Neural progenitor cell (in vitro differentiated cells): Measurements from ENCODE around the gene PAX7. TPM values are rescaled to one million over a fixed set of nuclear protein-coding genes. Genes with fewer than 3 reads are reported as not detected.

ENCODE experiments used
- DNase-seq: peaks from one replicate; pipeline ENCODE4 v3.0.0-alpha.2; 2016; ENCODE audit warnings: low spot score
- H2AFZ ChIP-seq: fragments of 200-600 bp; sonication (generic); replicated peaks from 2 replicates; pipeline ENCODE4 v1.6.1; 2016; ENCODE audit warnings: antibody characterized with exemption
- H3F3A ChIP-seq: fragments of 200-600 bp; sonication (generic); 2 replicates; pipeline ENCODE4 v1.6.1; 2016; ENCODE audit warnings: antibody characterized with exemption, low read depth
- H3K27ac ChIP-seq: fragments of 200-600 bp; sonication (generic); 2 replicates; pipeline ENCODE4 v1.5.1; 2016; ENCODE audit warnings: mild to moderate bottlenecking
- H3K27me3 ChIP-seq: fragments of 200-600 bp; sonication (generic); 2 replicates; pipeline ENCODE4 v1.6.1; 2016; ENCODE audit warnings: mild to moderate bottlenecking, moderate library complexity
- H3K36me3 ChIP-seq: fragments of 200-600 bp; sonication (generic); 2 replicates; pipeline ENCODE4 v1.5.1; 2016
- H3K4me1 ChIP-seq: fragments of 200-600 bp; sonication (generic); 2 replicates; pipeline ENCODE4 v1.6.1; 2016; ENCODE audit warnings: mixed run types
- H3K4me2 ChIP-seq: fragments of 200-600 bp; sonication (generic); 2 replicates; pipeline ENCODE4 v1.6.1; 2016
- H3K4me3 ChIP-seq: fragments of 200-600 bp; sonication (generic); 2 replicates; pipeline ENCODE4 v1.5.1; 2016
- H3K79me2 ChIP-seq: fragments of 200-600 bp; sonication (generic); 2 replicates; pipeline ENCODE4 v1.6.1; 2016; ENCODE audit warnings: low read depth
- H3K9ac ChIP-seq: fragments of 200-600 bp; sonication (generic); 2 replicates; pipeline ENCODE4 v1.6.1; 2016
- H3K9me3 ChIP-seq: fragments of 200-600 bp; sonication (generic); 2 replicates; pipeline ENCODE4 v1.5.1; 2016; ENCODE audit warnings: low read depth
- H4K20me1 ChIP-seq: fragments of 200-600 bp; sonication (generic); 2 replicates; pipeline ENCODE4 v1.6.1; 2016; ENCODE audit warnings: low read depth
- H3K27ac Mint-ChIP-seq: 3 replicates; pipeline ENCODE4 v1.8.0; 2021; ENCODE audit warnings: mixed read lengths
- H3K27me3 Mint-ChIP-seq: 2 replicates; pipeline ENCODE4 v1.8.0; 2022; ENCODE audit warnings: low read depth, mild to moderate bottlenecking, inconsistent platforms, moderate library complexity, mixed read lengths; ENCODE audit not compliant: insufficient read depth
- H3K36me3 Mint-ChIP-seq: 3 replicates; pipeline ENCODE4 v1.8.0; 2021; ENCODE audit warnings: mixed read lengths
- H3K4me1 Mint-ChIP-seq: 3 replicates; pipeline ENCODE4 v1.8.0; 2021; ENCODE audit warnings: mixed read lengths
- H3K4me3 Mint-ChIP-seq: 3 replicates; pipeline ENCODE4 v1.8.0; 2021; ENCODE audit warnings: mild to moderate bottlenecking, moderate library complexity, mixed read lengths
- H3K9me3 Mint-ChIP-seq: 3 replicates; pipeline ENCODE4 v1.8.0; 2020; ENCODE audit warnings: mixed read lengths
- EZH2 ChIP-seq: fragments of 200-600 bp; sonication (generic); IDR thresholded peaks from 2 replicates; pipeline ENCODE4 v1.6.1; 2017; ENCODE audit warnings: antibody characterized with exemption, mild to moderate bottlenecking, moderate library complexity
- EZH2phosphoT487 ChIP-seq: fragments of 200-600 bp; sonication (generic); IDR thresholded peaks from 2 replicates; pipeline ENCODE4 v1.6.1; 2017; ENCODE audit warnings: antibody characterized with exemption
- total RNA-seq: library from RNA; depleted of rRNA; stranded (reverse); fragments of >200 nt; gene quantifications from 2 replicates; pipeline ENCODE4 v1.2.3, GENCODE V29; 2015; ENCODE audit warnings: low replicate concordance
- TF ChIP-seq, protein P1 (sequence below): fragments of 200-600 bp; sonication (generic); IDR thresholded peaks from 2 replicates; pipeline ENCODE4 v1.5.1; 2017; ENCODE audit warnings: antibody characterized with exemption, mild to moderate bottlenecking

The PAX7 gene
- total RNA-seq, 1 donor from 2014 or later = 0.06 TPM

GRCh38 chr1:18646786-18647410, 16.3 kb downstream of the PAX7 start:
- peak; percentile 87 for DNase-seq
- H2AFZ ChIP-seq = no peak overlapping the region
- no peaks in the 10 kb centered on the region for H3K79me2 ChIP-seq
- H3K27me3 Mint-ChIP-seq = peaks cover 53% of the 10 kb centered on the region
- no peak for TF ChIP-seq EZH2
- no peak for TF ChIP-seq EZH2phosphoT487
- TF ChIP-seq, protein P1, sequence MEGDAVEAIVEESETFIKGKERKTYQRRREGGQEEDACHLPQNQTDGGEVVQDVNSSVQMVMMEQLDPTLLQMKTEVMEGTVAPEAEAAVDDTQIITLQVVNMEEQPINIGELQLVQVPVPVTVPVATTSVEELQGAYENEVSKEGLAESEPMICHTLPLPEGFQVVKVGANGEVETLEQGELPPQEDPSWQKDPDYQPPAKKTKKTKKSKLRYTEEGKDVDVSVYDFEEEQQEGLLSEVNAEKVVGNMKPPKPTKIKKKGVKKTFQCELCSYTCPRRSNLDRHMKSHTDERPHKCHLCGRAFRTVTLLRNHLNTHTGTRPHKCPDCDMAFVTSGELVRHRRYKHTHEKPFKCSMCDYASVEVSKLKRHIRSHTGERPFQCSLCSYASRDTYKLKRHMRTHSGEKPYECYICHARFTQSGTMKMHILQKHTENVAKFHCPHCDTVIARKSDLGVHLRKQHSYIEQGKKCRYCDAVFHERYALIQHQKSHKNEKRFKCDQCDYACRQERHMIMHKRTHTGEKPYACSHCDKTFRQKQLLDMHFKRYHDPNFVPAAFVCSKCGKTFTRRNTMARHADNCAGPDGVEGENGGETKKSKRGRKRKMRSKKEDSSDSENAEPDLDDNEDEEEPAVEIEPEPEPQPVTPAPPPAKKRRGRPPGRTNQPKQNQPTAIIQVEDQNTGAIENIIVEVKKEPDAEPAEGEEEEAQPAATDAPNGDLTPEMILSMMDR = no peak
- no peak overlapping the region for H3K27ac Mint-ChIP-seq
- H3K27ac ChIP-seq = no peak overlapping the region
- H3K4me3 Mint-ChIP-seq = peak overlapping the region; percentile 77
- H3K9ac ChIP-seq = no peak overlapping the region
- peaks cover 96% of the 10 kb centered on the region for H4K20me1 ChIP-seq
- H3K36me3 Mint-ChIP-seq = no peaks in the 10 kb centered on the region
- H3K36me3 ChIP-seq = no peaks in the 10 kb centered on the region
- H3K4me3 ChIP-seq = peak overlapping the region; percentile 26
- no peaks in the 10 kb centered on the region for H3K9me3 ChIP-seq
- H3K4me1 Mint-ChIP-seq = peaks cover 69% of the 10 kb centered on the region
- peak overlapping the region; percentile 75 for H3K4me2 ChIP-seq
- H3F3A ChIP-seq = peaks cover 88% of the 10 kb centered on the region
- peaks cover 73% of the 10 kb centered on the region for H3K4me1 ChIP-seq
- H3K27me3 ChIP-seq = peaks cover 100% of the 10 kb centered on the region
- no peaks in the 10 kb centered on the region for H3K9me3 Mint-ChIP-seq

- peaks cover 100% of the 10 kb centered on the region for H3K27me3 ChIP-seq
- H3K9me3 Mint-ChIP-seq = no peaks in the 10 kb centered on the region
- no peaks in the 10 kb centered on the region for H3K79me2 ChIP-seq
- H3K36me3 Mint-ChIP-seq = no peaks in the 10 kb centered on the region
- peak overlapping the region; percentile 69 for H3K4me3 Mint-ChIP-seq
- no peak overlapping the region for H2AFZ ChIP-seq
- peak overlapping the region; percentile 75 for H3K4me2 ChIP-seq
- H3K9me3 ChIP-seq = no peaks in the 10 kb centered on the region
- no peak overlapping the region for H3K27ac ChIP-seq
- H3K36me3 ChIP-seq = no peaks in the 10 kb centered on the region
- H4K20me1 ChIP-seq = peaks cover 96% of the 10 kb centered on the region
- H3F3A ChIP-seq = peaks cover 88% of the 10 kb centered on the region
- TF ChIP-seq EZH2phosphoT487 (no peak), EZH2 (no peak)
- TF ChIP-seq, protein P1 = no peak
- H3K27me3 Mint-ChIP-seq = peaks cover 54% of the 10 kb centered on the region
- peak overlapping the region; percentile 26 for H3K4me3 ChIP-seq
- H3K27ac Mint-ChIP-seq = no peak overlapping the region
- no peak for DNase-seq
- peaks cover 73% of the 10 kb centered on the region for H3K4me1 ChIP-seq
- no peak overlapping the region for H3K9ac ChIP-seq
- peaks cover 72% of the 10 kb centered on the region for H3K4me1 Mint-ChIP-seq
Observed at GRCh38 chr1:18647681-18648214, 17.1 kb downstream of the PAX7 start.

DNA sequence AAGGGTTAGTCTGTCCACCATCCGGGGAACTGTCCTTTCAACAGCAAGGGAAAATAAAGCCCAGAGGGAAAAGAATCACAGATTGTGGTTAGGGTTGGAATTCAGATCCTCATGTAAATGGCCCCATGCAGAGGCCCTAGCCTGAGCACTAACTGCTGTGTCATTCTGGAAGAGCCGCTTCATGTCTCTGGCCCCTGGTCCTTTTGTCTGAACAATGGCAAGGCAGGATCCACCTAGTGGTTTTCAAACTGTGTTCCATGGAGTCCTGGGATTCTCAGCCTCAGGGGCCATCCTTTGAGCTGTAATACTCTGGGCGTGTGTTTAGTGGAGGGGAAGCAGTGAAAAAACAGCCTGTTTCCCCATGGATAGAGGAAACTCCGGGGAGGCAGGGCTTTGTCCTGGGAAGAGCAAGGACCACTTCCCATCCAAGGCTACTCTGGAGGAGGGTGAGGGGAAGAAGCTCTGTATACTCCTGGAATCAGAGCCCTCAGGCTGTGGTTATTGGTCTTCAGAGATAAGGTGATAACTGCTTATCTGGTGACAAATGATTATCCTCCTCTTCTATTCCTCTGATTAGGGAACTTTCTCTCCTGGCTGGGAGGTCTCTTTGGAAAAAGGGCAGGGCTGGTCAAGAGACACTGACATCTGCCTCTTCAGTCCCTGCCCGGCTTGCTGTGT, 19.2 kb downstream of the PAX7 start:
- Mint-ChIP-seq H3K4me1 (peaks cover 77% of the 10 kb centered on the region), H3K36me3 (no peaks in the 10 kb centered on the region), H3K4me3 (peak overlapping the region; percentile 35), H3K9me3 (no peaks in the 10 kb centered on the region), H3K27me3 (peaks cover 50% of the 10 kb centered on the region), H3K27ac (peak overlapping the region; percentile 80)
- TF ChIP-seq EZH2phosphoT487 (no peak), EZH2 (no peak)
- TF ChIP-seq, protein P1 = no peak
- H3K27ac ChIP-seq = no peak overlapping the region
- H3K27me3 ChIP-seq = peaks cover 100% of the 10 kb centered on the region
- peaks cover 84% of the 10 kb centered on the region for H3F3A ChIP-seq
- no peaks in the 10 kb centered on the region for H3K9me3 ChIP-seq
- peaks cover 96% of the 10 kb centered on the region for H4K20me1 ChIP-seq
- no peaks in the 10 kb centered on the region for H3K79me2 ChIP-seq
- no peaks in the 10 kb centered on the region for H3K36me3 ChIP-seq
- no peak overlapping the region for H3K4me2 ChIP-seq
- H3K9ac ChIP-seq = no peak overlapping the region
- H3K4me1 ChIP-seq = peaks cover 71% of the 10 kb centered on the region
- DNase-seq = no peak
- H2AFZ ChIP-seq = no peak overlapping the region
- H3K4me3 ChIP-seq = no peak overlapping the region
